Measurements from ENCODE around the gene OR10D3. TPM values are rescaled to one million over a fixed set of nuclear protein-coding genes. Genes with fewer than 3 reads are reported as not detected.
"Not testable (repeated sequence)": the region's sequence is repeated elsewhere in the genome, so short reads cannot be mapped to it uniquely, and the experiment has no call there.

Gene OR10D3
- total RNA-seq, result not detected
- long read RNA-seq, result 0 reads

- no peak for DNase-seq (ENCODE audit: low spot score)
These were observed at the start of gene OR10D3 for GRCh38 chr11:124183068-124183467. Gene OR10D3, plus strand, starts transcription at chr11:124183345. Its CDS starts 1,925 bp downstream, at chr11:124185270.

GRCh38 chr11:124143034-124143433 lies 40.1 kb upstream of the OR10D3 start:
- DNase-seq (ENCODE audit: low spot score), result no peak

- no peak for DNase-seq (ENCODE audit: low spot score)
These were observed 35.2 kb upstream of the OR10D3 start for GRCh38 chr11:124147951-124148350.

GRCh38 chr11:124150684-124151083 lies 32.5 kb upstream of the OR10D3 start:
- no peak for DNase-seq (ENCODE audit: low spot score)

GRCh38 chr11:124152770-124153407 lies 30.3 kb upstream of the OR10D3 start:
- no peak for DNase-seq (ENCODE audit: low spot score)

- DNase-seq (ENCODE audit: low spot score), result no peak
These were observed 29.3 kb upstream of the OR10D3 start for GRCh38 chr11:124153821-124154220.

- DNase-seq (ENCODE audit: low spot score), result no peak
These were observed 23.7 kb upstream of the OR10D3 start for GRCh38 chr11:124159481-124159880.

- no peak for DNase-seq (ENCODE audit: low spot score)
These were observed 22.2 kb upstream of the OR10D3 start for GRCh38 chr11:124160986-124161385.

- no peak for DNase-seq (ENCODE audit: low spot score)
These were observed 15.3 kb upstream of the OR10D3 start for GRCh38 chr11:124167826-124168231.

GRCh38 chr11:124168796-124169195 lies 14.3 kb upstream of the OR10D3 start:
- no peak for DNase-seq (ENCODE audit: low spot score)

GRCh38 chr11:124170315-124170714 lies 12.8 kb upstream of the OR10D3 start:
- not testable (repeated sequence) for DNase-seq (ENCODE audit: low spot score)

- DNase-seq (ENCODE audit: low spot score), result no peak
These were observed 12.2 kb upstream of the OR10D3 start for GRCh38 chr11:124170801-124171586.

- no peak for DNase-seq (ENCODE audit: low spot score)
These were observed 11.0 kb upstream of the OR10D3 start for GRCh38 chr11:124172101-124172500.

GRCh38 chr11:124172599-124172998 lies 10.5 kb upstream of the OR10D3 start:
- no peak for DNase-seq (ENCODE audit: low spot score)

GRCh38 chr11:124174001-124174583 lies 9.1 kb upstream of the OR10D3 start:
- no peak for DNase-seq (ENCODE audit: low spot score)

GRCh38 chr11:124176925-124177715 lies 6.0 kb upstream of the OR10D3 start:
- no peak for DNase-seq (ENCODE audit: low spot score)

- DNase-seq (ENCODE audit: low spot score), result no peak
These were observed 3.8 kb upstream of the OR10D3 start for GRCh38 chr11:124179310-124179709.

GRCh38 chr11:124190298-124191139 lies 7.4 kb downstream of the OR10D3 start:
- no peak for DNase-seq (ENCODE audit: low spot score)

GRCh38 chr11:124193221-124194010 lies 10.3 kb downstream of the OR10D3 start:
- DNase-seq (ENCODE audit: low spot score), result no peak

Measured in mesenteric fat pad (tissue), 1 donor.